Cardiac septum (tissue), 1 donor: Measurements from ENCODE around the gene ELOVL3. TPM values are rescaled to one million over a fixed set of nuclear protein-coding genes. Genes with fewer than 3 reads are reported as not detected.

ENCODE experiments used
- total RNA-seq: library from RNA; stranded (reverse); fragmentation: NEBNext Ultra II Directional; extraction: Animal tissue kit (Norgen Biotek cat#: 25700); gene quantifications from one replicate; pipeline ENCODE4 v1.2.1, GENCODE V29; 2021
- donor health status: DM: no; HTN: no; CAD: no.

The ELOVL3 gene
- total RNA-seq, 1 donor from 2014 or later: not detected

Other genes starting within 250 kb of the ELOVL3 start
- gene ARMH3, start 170.1 kb upstream of the ELOVL3 start, total RNA-seq: 50.4 TPM
- gene HPS6, start 160.9 kb upstream of the ELOVL3 start, total RNA-seq: 12.1 TPM
- gene LDB1, start 105.9 kb upstream of the ELOVL3 start, total RNA-seq: 53.6 TPM
- 23.8 TPM for gene PPRC1, start 93.3 kb upstream of the ELOVL3 start, total RNA-seq
- 26.2 TPM for gene NOLC1, start 73.9 kb upstream of the ELOVL3 start, total RNA-seq
- gene PITX3, start 15.2 kb downstream of the ELOVL3 start, total RNA-seq: 0.51 TPM
- gene GBF1, start 19.2 kb downstream of the ELOVL3 start, total RNA-seq: 46.4 TPM
- gene NFKB2, start 169.4 kb downstream of the ELOVL3 start, total RNA-seq: 20.5 TPM
- 1.7 TPM for gene PSD, start 192.5 kb downstream of the ELOVL3 start, total RNA-seq
- gene FBXL15, start 194.5 kb downstream of the ELOVL3 start, total RNA-seq: 12.1 TPM
- 62.4 TPM for gene CUEDC2, start 206.3 kb downstream of the ELOVL3 start, total RNA-seq
- gene C10orf95, start 225.2 kb downstream of the ELOVL3 start, total RNA-seq: not detected